DND-41 (cell line): ENCODE results near the gene KCNK4.
A peak's percentile ranks its signal among the peaks of the same experiment; 100 is the strongest.

Source experiments
- ATAC-seq: fragments of 200-7000 bp; cut with Tn5 transposase; 3 replicates; pipeline ENCODE4 v1.9.1; 2021; ENCODE audit warnings: low read depth; ENCODE audit not compliant: insufficient read depth
- DNase-seq: peaks from one replicate; pipeline ENCODE4 v3.0.0-alpha.2; 2020
- H2AFZ ChIP-seq: 2 replicates; pipeline ENCODE4 v1.6.0; 2012; ENCODE audit warnings: low read depth, low read length
- H3K27ac ChIP-seq: 2 replicates; pipeline ENCODE4 v1.5.1; 2012; ENCODE audit warnings: low read length, inconsistent platforms
- H3K27me3 ChIP-seq: fragments of 200-600 bp; sonication (generic); 2 replicates; pipeline ENCODE4 v1.6.0; 2012; ENCODE audit warnings: low read length, mild to moderate bottlenecking, inconsistent platforms; ENCODE audit not compliant: insufficient read depth, poor library complexity
- H3K36me3 ChIP-seq: 2 replicates; pipeline ENCODE4 v1.5.1; 2012; ENCODE audit warnings: low read length, inconsistent platforms; ENCODE audit not compliant: insufficient read depth
- H3K4me1 ChIP-seq: 2 replicates; pipeline ENCODE4 v1.5.1; 2012; ENCODE audit warnings: mild to moderate bottlenecking, low read length; ENCODE audit not compliant: insufficient read depth
- H3K4me2 ChIP-seq: 2 replicates; pipeline ENCODE4 v1.6.0; 2012; ENCODE audit warnings: mild to moderate bottlenecking, moderate library complexity, low read length, inconsistent platforms; ENCODE audit not compliant: insufficient read depth
- H3K4me3 ChIP-seq, 2 experiments: fragments of 200-600 bp in 1 of 2; shearing (Covaris generic) in 1 of 2; 2 replicates each; pipeline ENCODE4 v1.5.1; 2012 to 2016; ENCODE audit warnings: inconsistent platforms in 2 of 2, low read length in 2 of 2, mild to moderate bottlenecking in 2 of 2, low read depth in 1 of 2, moderate library complexity in 1 of 2
- H3K79me2 ChIP-seq: 2 replicates; pipeline ENCODE4 v1.6.0; 2012; ENCODE audit warnings: low read length, inconsistent platforms; ENCODE audit not compliant: insufficient read depth
- H3K9ac ChIP-seq: 2 replicates; pipeline ENCODE4 v1.6.0; 2012; ENCODE audit warnings: low read depth, mild to moderate bottlenecking, inconsistent platforms, low read length, moderate library complexity
- H3K9me3 ChIP-seq: 2 replicates; pipeline ENCODE4 v1.5.1; 2012; ENCODE audit warnings: low read length, moderate library complexity, mild to moderate bottlenecking, inconsistent platforms; ENCODE audit not compliant: insufficient read depth, severe bottlenecking
- H4K20me1 ChIP-seq: 2 replicates; pipeline ENCODE4 v1.6.0; 2012; ENCODE audit warnings: low read length; ENCODE audit not compliant: insufficient read depth
- EZH2 ChIP-seq: IDR thresholded peaks from 3 replicates; pipeline ENCODE4 v1.6.1; 2012; ENCODE audit warnings: borderline replicate concordance, low read depth, mild to moderate bottlenecking, moderate library complexity, low read length, inconsistent platforms; ENCODE audit not compliant: severe bottlenecking
- TF ChIP-seq, protein P1 (sequence below): IDR thresholded peaks from 2 replicates; pipeline ENCODE4 v1.5.1; 2012; ENCODE audit warnings: borderline replicate concordance, low read length, moderate library complexity, mild to moderate bottlenecking; ENCODE audit not compliant: poor library complexity, severe bottlenecking; ENCODE audit errors: extremely low read depth

KCNK4 gene

DNA sequence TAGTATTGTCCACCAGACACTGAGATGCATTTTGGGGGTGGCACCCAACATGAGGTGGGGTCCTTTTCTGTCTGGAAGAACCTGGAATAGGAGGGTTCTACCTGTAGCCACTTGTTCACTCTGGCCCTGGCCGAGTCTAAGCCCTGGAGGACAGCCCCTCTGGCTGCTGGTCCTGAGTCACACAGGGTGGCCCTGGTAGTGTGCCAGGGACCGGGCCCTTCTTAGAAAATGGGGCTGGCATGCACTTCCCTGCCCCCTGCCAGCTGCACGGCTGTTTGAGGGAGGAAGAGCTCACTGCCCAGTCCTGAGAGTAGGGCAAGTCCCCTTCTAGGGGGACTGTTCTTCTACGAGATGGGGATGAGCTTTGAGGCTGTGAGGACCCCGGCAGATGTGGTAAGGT is 37.6 kb upstream of the KCNK4 start:
- Histone ChIP-seq H3K27ac (no peak overlapping the region), H3K79me2 (peaks cover 7% of the 10 kb centered on the region; the same call in 1 of the 2 replicates)

GRCh38 chr11:64254326-64254725 is 36.8 kb upstream of the KCNK4 start:
- Histone ChIP-seq H3K9ac (no peak overlapping the region), H2AFZ (no peak overlapping the region), H4K20me1 (peaks cover 7% of the 10 kb centered on the region; the same call in 1 of the 2 replicates), H3K79me2 (peaks cover 7% of the 10 kb centered on the region; the same call in 1 of the 2 replicates), H3K4me2 (no peak overlapping the region), H3K4me3 (no peak overlapping the region), H3K36me3 (peaks cover 33% of the 10 kb centered on the region), H3K4me1 (peaks cover 26% of the 10 kb centered on the region), H3K27ac (no peak overlapping the region; the same call in 1 of the 2 replicates), H3K9me3 (no peaks in the 10 kb centered on the region), H3K27me3 (no peaks in the 10 kb centered on the region)
- ATAC-seq (no peak), DNase-seq (no peak)
- TF ChIP-seq EZH2, result no peak
- TF ChIP-seq, protein P1, sequence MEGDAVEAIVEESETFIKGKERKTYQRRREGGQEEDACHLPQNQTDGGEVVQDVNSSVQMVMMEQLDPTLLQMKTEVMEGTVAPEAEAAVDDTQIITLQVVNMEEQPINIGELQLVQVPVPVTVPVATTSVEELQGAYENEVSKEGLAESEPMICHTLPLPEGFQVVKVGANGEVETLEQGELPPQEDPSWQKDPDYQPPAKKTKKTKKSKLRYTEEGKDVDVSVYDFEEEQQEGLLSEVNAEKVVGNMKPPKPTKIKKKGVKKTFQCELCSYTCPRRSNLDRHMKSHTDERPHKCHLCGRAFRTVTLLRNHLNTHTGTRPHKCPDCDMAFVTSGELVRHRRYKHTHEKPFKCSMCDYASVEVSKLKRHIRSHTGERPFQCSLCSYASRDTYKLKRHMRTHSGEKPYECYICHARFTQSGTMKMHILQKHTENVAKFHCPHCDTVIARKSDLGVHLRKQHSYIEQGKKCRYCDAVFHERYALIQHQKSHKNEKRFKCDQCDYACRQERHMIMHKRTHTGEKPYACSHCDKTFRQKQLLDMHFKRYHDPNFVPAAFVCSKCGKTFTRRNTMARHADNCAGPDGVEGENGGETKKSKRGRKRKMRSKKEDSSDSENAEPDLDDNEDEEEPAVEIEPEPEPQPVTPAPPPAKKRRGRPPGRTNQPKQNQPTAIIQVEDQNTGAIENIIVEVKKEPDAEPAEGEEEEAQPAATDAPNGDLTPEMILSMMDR, result no peak

More for the DNA sequence above, 37.6 kb upstream of the KCNK4 start:
- Histone ChIP-seq H2AFZ (no peak overlapping the region), H3K4me1 (peaks cover 26% of the 10 kb centered on the region), H3K9me3 (no peaks in the 10 kb centered on the region), H3K27me3 (no peaks in the 10 kb centered on the region), H4K20me1 (peaks cover 7% of the 10 kb centered on the region; the same call in 1 of the 2 replicates), H3K4me2 (peak overlapping the region; percentile 99; the same call in 1 of the 2 replicates), H3K9ac (no peak overlapping the region; the same call in 1 of the 2 replicates), H3K4me3 (no peak overlapping the region), H3K36me3 (peaks cover 25% of the 10 kb centered on the region)
- TF ChIP-seq, protein P1, result no peak
- TF ChIP-seq EZH2, result no peak
- DNase-seq (no peak), ATAC-seq (no peak)

DNA sequence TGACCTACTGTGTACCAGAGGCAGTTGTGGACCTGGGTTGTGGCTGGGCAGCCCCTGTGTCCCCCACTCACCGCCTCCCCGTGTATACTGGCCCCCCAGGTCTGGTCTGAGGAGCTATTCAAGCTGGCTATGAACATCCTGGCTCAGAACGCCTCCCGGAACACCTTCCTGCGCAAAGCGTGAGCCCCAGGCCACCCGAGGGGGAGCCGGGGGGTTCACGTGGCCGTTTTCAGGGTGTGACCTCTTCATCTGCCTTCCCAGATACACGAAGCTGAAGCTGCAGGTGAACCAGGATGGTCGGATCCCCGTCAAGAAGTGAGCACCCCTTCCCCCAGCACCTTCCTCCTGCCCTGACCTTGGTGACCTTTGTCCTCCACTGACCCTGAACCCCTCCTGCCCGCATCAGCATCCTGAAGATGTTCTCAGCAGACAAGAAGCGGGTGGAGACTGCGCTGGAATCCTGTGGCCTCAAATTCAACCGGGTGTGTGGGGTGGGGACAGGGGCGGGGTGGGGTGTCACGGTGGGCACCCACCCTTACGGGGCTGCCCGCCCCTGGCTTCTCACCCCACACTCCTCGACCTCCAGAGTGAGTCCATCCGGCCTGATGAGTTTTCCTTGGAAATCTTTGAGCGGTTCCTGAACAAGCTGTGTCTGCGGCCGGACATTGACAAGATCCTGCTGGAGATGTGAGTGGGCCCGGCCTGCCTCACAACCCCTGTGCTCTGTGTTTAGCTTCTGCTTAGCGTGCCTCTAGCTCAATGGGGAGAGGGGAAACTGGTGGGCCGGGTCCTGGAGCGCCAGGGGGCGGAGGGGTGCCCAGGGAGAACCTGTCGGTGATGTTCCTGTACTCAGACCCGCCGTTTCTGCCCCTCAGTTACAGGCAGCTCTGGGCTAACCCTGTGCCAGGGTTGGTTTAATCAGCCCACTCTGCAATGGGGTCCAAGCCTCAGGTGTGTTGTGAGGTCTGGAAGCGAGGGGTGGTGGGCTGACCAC is 35.7 kb upstream of the KCNK4 start:
- no peak overlapping the region for H3K9ac ChIP-seq
- peaks cover 7% of the 10 kb centered on the region; the same call in 1 of the 2 replicates for H4K20me1 ChIP-seq
- no peak for TF ChIP-seq EZH2
- TF ChIP-seq, protein P1, result no peak
- no peak overlapping the region for H2AFZ ChIP-seq
- no peaks in the 10 kb centered on the region for H3K27me3 ChIP-seq
- ATAC-seq, result no peak
- H3K4me2 ChIP-seq, result no peak overlapping the region
- H3K9me3 ChIP-seq, result no peaks in the 10 kb centered on the region
- H3K4me3 ChIP-seq, result no peak overlapping the region
- H3K27ac ChIP-seq, result no peak overlapping the region
- H3K4me1 ChIP-seq, result peaks cover 24% of the 10 kb centered on the region
- no peak for DNase-seq
- H3K79me2 ChIP-seq, result peaks cover 7% of the 10 kb centered on the region; the same call in 1 of the 2 replicates
- H3K36me3 ChIP-seq, result peaks cover 40% of the 10 kb centered on the region
